NK-92 (cell line): Measurements from ENCODE around the gene MACROD2.

Experiments used
- DNase-seq: peaks from one replicate; lab custom pipeline; 2025; ENCODE audit not compliant: unreplicated experiment; lab: John Stamatoyannopoulos, UW

MACROD2 gene

DNA sequence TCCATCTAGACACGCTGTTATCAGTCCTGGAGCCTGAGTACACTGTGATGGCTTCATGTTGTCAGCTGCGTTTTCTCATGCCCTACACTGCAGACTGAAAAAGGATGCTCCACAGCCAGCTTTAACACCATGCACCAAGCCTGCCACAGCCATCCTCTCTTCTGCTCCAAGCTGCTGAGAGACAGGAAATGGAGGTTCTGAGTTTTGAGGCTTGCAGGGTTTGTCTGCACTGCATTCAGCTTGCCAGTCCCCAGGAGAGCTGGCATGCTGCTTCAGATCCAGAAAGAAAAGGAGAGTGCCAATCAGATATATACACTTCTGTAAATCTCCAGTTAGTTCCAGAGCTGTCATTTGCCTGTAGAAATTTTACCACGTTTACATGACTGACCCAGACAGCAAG is 892.8 kb downstream of the MACROD2 start:
- DNase-seq = no peak

GRCh38 chr20:14889496-14890255 is 894.4 kb downstream of the MACROD2 start:
- DNase-seq = no peak

DNA sequence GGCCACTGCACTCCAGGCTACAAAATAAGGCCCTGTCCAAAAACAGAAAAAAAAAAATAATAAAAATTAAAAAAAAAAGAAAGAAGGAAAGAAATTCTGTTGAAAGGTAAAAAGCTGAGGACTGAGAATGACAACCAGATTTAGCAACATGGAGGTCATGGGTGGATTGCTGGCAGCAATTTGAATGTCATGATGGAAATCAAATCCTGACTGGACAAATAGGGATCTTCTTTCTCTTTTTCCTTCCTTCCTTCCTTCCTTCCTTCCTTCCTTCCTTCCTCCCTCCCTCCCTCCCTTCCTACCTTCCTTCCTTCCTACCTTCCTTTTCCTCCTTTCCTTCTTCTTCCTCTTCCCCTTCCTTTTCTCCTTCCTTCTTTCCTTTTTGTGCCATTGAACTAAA is 895.4 kb downstream of the MACROD2 start:
- DNase-seq = no peak

DNA sequence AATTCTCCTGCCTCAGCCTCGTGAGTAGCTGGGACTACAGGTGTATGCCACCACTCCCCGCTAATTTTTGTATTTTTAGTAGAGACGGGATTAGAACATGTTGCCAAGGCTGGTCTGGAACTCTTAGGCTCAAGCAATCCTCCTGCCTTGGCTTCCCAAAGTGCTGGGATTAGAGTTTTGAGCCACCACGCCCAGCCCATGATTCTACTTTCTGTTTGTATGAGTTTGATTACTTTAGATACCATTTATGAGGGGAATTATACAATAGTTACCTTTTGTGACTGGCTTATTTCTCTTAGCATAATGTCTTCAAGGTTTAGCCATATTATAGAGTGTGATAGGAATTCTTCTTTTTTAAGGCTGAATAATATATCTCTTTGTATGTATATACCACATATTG is 897.5 kb downstream of the MACROD2 start:
- no peak for DNase-seq

DNA sequence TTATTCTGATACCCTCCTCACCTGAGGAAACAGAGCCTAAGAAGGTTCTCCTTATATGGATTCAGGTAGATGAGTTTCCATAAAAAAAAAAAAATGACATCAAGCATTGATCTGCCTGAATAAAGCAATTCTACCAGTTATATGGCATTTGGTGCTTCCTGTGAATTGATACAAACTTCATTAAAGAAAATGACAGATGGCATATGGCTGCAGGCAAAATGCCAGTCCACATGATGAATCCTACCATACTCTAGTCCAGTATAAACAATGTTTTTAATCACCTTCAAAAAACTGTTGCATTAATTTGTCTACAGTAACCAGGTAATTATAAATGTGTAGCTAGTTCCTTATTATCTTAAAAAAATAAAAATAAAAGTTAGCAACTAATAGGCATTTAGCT is 901.3 kb downstream of the MACROD2 start:
- DNase-seq = no peak

- no peak for DNase-seq
Observed at GRCh38 chr20:14897608-14898007, 902.3 kb downstream of the MACROD2 start.

GRCh38 chr20:14902432-14903089 is 907.2 kb downstream of the MACROD2 start:
- DNase-seq = no peak

GRCh38 chr20:14906908-14907434 is 911.7 kb downstream of the MACROD2 start:
- no peak for DNase-seq

GRCh38 chr20:14910126-14910525 is 914.8 kb downstream of the MACROD2 start:
- DNase-seq = no peak

- no peak for DNase-seq
Observed at GRCh38 chr20:14913896-14914620, 918.7 kb downstream of the MACROD2 start.

DNA sequence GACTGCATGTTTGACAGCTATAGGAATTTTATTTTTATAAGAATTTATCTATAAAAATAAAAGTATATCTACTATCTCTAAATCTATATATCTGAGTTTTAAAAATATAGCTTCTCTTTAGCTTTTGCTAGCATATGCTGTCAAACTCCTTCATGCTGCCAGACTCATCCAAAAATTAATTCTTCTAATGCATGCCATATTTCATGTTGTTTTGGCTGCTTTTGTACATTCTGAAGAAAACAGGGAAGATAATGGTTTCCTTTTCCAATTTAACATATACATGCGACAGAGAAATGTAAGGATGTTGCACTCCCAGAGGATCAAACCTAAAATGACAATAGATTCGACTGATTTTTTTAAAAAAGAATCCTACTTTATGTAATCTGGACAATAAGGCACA is 919.3 kb downstream of the MACROD2 start:
- DNase-seq = no peak

- DNase-seq = no peak
Observed at GRCh38 chr20:14915356-14915755, 920.0 kb downstream of the MACROD2 start.

DNA sequence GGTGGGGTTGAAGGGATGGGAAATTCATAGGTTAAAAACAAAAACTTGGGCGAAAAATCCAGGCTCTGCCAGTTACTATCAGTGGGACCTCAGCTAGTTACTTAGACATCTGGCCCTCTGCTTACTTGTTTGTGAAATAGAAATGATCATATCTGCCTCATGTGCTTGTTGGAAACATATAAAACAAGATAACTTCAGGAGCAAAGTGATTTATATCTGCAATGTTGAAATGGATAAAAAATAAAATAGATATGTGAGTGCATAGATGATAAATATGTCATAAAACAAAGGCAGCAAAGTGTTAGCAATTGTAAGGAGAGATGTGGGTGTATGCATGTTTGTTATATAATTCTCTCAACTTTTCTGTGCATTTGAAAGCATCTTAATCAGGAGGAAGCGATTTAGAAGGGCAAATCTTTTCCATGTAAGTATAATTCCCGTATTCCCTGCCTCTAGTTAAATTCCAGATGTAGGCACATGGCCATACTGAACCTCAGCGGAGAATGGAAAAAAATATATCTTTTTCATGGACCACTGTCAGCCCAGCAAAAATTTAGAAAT is 921.1 kb downstream of the MACROD2 start:
- DNase-seq = no peak

DNA sequence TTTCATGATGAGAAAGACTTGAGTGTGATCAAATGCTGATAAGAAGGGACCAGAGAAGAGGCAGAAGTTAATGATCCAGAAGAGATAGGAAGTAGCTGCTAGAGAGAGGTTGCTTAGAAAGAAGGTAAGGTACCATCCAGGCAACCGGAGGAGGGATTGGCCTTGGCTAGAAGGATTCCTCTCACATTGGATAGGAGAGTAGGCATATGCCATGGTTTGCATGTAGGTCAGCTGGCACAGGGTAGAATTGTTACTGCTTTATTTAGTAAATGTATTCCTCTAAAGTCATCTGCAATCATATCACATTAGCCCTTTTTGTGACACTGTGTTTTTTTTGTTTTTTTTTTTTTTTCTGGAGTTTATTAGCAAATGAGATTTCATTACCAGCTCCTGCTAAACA is 923.0 kb downstream of the MACROD2 start:
- DNase-seq = no peak

GRCh38 chr20:14918976-14919375 is 923.7 kb downstream of the MACROD2 start:
- no peak for DNase-seq

GRCh38 chr20:14919501-14920081 is 924.3 kb downstream of the MACROD2 start:
- no peak for DNase-seq

GRCh38 chr20:14921513-14921912 is 926.2 kb downstream of the MACROD2 start:
- no peak for DNase-seq

- no peak for DNase-seq
Observed at GRCh38 chr20:14922503-14923267, 927.4 kb downstream of the MACROD2 start.

GRCh38 chr20:14924433-14924832 is 929.1 kb downstream of the MACROD2 start:
- DNase-seq = no peak

GRCh38 chr20:14925300-14925699 is 930.0 kb downstream of the MACROD2 start:
- no peak for DNase-seq
